Large intestine (tissue), 3 donors: ENCODE measurements around the gene MTARC2. TPM values are rescaled to one million over a fixed set of nuclear protein-coding genes. Genes with fewer than 3 reads are reported as not detected.
A peak's percentile ranks its signal among the peaks of the same experiment; 100 is the strongest.

Experiments
- DNase-seq, 2 donors: peaks; one replicate each; pipeline versions ENCODE4 v3.0.0 to v3.0.0-alpha.2; 2013
- H3K27ac ChIP-seq: one replicate; pipeline ENCODE4 v1.5.1; 2013; ENCODE audit warnings: low read length
- H3K27me3 ChIP-seq: 2 replicates; pipeline ENCODE4 v1.6.1; 2013; ENCODE audit warnings: low read length; ENCODE audit not compliant: control insufficient read depth, insufficient read depth
- H3K36me3 ChIP-seq: 2 replicates; pipeline ENCODE4 v1.6.1; 2013; ENCODE audit warnings: low read length; ENCODE audit not compliant: control insufficient read depth, insufficient read depth
- H3K4me1 ChIP-seq: one replicate; pipeline ENCODE4 v1.6.1; 2013; ENCODE audit warnings: low read length; ENCODE audit not compliant: control insufficient read depth, insufficient read depth
- H3K4me3 ChIP-seq: one replicate; pipeline ENCODE4 v1.5.1; 2013; ENCODE audit warnings: low read length
- H3K9me3 ChIP-seq: one replicate; pipeline ENCODE4 v1.6.1; 2013; ENCODE audit warnings: mild to moderate bottlenecking, low read depth, low read length, moderate library complexity; ENCODE audit not compliant: control insufficient read depth
- WGBS: methylation state at CpG from one replicate; pipeline ENCODE4 v1.1.5; 2013; ENCODE audit warnings: low lambda C conversion rate; ENCODE audit not compliant: insufficient coverage; 5-methylcytosine and 5-hydroxymethylcytosine counted together
- polyA plus RNA-seq: library from polyadenylated mRNA; unstranded; fragments of 120-200 nt; gene quantifications from one replicate; pipeline ENCODE4 v1.2.1, GENCODE V29; 2013

Gene MTARC2
- polyA plus RNA-seq, 1 donor: 93.5 TPM

- peaks cover 49% of the 10 kb centered on the region for H3K36me3 ChIP-seq
- no peak overlapping the region for H3K4me3 ChIP-seq
- no peaks in the 10 kb centered on the region for H3K9me3 ChIP-seq
- DNase-seq: no peak
- no peaks in the 10 kb centered on the region for H3K27me3 ChIP-seq
- no peaks in the 10 kb centered on the region for H3K4me1 ChIP-seq
- H3K27ac ChIP-seq: no peak overlapping the region
Measured at GRCh38 chr1:220797044-220797443, 48.9 kb downstream of the MTARC2 start.

GRCh38 chr1:220797553-220797952, 49.4 kb downstream of the MTARC2 start:
- Histone ChIP-seq H3K4me3 (no peak overlapping the region), H3K27ac (no peak overlapping the region), H3K9me3 (no peaks in the 10 kb centered on the region), H3K27me3 (no peaks in the 10 kb centered on the region), H3K36me3 (peaks cover 49% of the 10 kb centered on the region), H3K4me1 (no peaks in the 10 kb centered on the region)
- DNase-seq: no peak
- no CpG with 5 or more reads among the region's 3 CpGs for WGBS

- Histone ChIP-seq H3K9me3 (no peaks in the 10 kb centered on the region), H3K27ac (no peak overlapping the region), H3K27me3 (no peaks in the 10 kb centered on the region), H3K4me1 (no peaks in the 10 kb centered on the region), H3K4me3 (no peak overlapping the region), H3K36me3 (peaks cover 49% of the 10 kb centered on the region)
- DNase-seq: no peak
- WGBS: no CpG with 5 or more reads among the region's 2 CpGs
Measured at GRCh38 chr1:220798338-220798737, 50.2 kb downstream of the MTARC2 start.

- 78% methylated on average over 3 of the region's 6 CpGs for WGBS
- Histone ChIP-seq H3K27me3 (no peaks in the 10 kb centered on the region), H3K9me3 (no peaks in the 10 kb centered on the region), H3K4me1 (no peaks in the 10 kb centered on the region), H3K27ac (no peak overlapping the region), H3K4me3 (no peak overlapping the region), H3K36me3 (peaks cover 50% of the 10 kb centered on the region)
- DNase-seq: no peak
Measured at GRCh38 chr1:220800262-220800661, 52.1 kb downstream of the MTARC2 start.

GRCh38 chr1:220803401-220804201, 55.5 kb downstream of the MTARC2 start:
- H3K4me1 ChIP-seq: no peaks in the 10 kb centered on the region
- no peaks in the 10 kb centered on the region for H3K27me3 ChIP-seq
- WGBS: 74% methylated on average over 3 of the region's 10 CpGs
- H3K9me3 ChIP-seq: no peaks in the 10 kb centered on the region
- H3K27ac ChIP-seq: peak overlapping the region; percentile 5
- DNase-seq: no peak
- H3K36me3 ChIP-seq: peaks cover 38% of the 10 kb centered on the region
- no peak overlapping the region for H3K4me3 ChIP-seq

DNA sequence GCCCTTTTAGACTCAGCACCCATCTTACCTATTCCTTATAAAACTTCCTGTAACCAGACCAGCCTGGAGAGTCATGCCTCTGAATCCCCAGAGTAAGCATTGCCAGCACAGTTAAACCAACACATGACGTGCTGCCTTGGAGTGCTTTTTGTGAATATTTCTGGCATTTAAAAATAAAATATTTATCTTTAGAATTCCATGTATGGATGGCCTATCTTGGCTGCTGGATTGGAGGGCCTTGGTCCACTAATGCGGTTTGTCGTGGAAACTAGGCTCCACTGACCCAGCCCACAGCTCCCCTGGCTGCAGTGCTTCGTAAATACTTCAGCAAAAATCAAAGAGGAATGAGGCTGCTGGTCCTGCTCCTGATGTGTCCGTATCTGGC, 56.1 kb downstream of the MTARC2 start:
- H3K4me3 ChIP-seq: no peak overlapping the region
- no peaks in the 10 kb centered on the region for H3K27me3 ChIP-seq
- H3K27ac ChIP-seq: peak overlapping the region; percentile 5
- H3K4me1 ChIP-seq: no peaks in the 10 kb centered on the region
- H3K36me3 ChIP-seq: peaks cover 32% of the 10 kb centered on the region
- no peaks in the 10 kb centered on the region for H3K9me3 ChIP-seq
- no peak for DNase-seq
- no CpG with 5 or more reads among the region's 5 CpGs for WGBS

GRCh38 chr1:220806408-220806807, 58.3 kb downstream of the MTARC2 start:
- H3K9me3 ChIP-seq: no peaks in the 10 kb centered on the region
- no CpG with 5 or more reads among the region's 4 CpGs for WGBS
- DNase-seq: no peak
- no peak overlapping the region for H3K4me3 ChIP-seq
- H3K36me3 ChIP-seq: peaks cover 17% of the 10 kb centered on the region
- no peaks in the 10 kb centered on the region for H3K4me1 ChIP-seq
- H3K27ac ChIP-seq: no peak overlapping the region
- H3K27me3 ChIP-seq: no peaks in the 10 kb centered on the region

GRCh38 chr1:220807726-220808125, 59.6 kb downstream of the MTARC2 start:
- Histone ChIP-seq H3K27ac (no peak overlapping the region), H3K4me3 (no peak overlapping the region), H3K36me3 (peaks cover 19% of the 10 kb centered on the region), H3K9me3 (no peaks in the 10 kb centered on the region), H3K4me1 (no peaks in the 10 kb centered on the region), H3K27me3 (no peaks in the 10 kb centered on the region)
- 0% methylated on average over 1 of the region's 6 CpGs for WGBS
- no peak for DNase-seq

- 90% methylated on average over 2 of the region's 11 CpGs for WGBS
- Histone ChIP-seq H3K27ac (no peak overlapping the region), H3K9me3 (no peaks in the 10 kb centered on the region), H3K4me1 (no peaks in the 10 kb centered on the region), H3K27me3 (no peaks in the 10 kb centered on the region), H3K4me3 (no peak overlapping the region), H3K36me3 (peaks cover 26% of the 10 kb centered on the region)
- DNase-seq: no peak
Measured at GRCh38 chr1:220808345-220809186, 60.4 kb downstream of the MTARC2 start.

- Histone ChIP-seq H3K36me3 (peaks cover 25% of the 10 kb centered on the region), H3K27me3 (no peaks in the 10 kb centered on the region), H3K4me3 (no peak overlapping the region), H3K27ac (no peak overlapping the region), H3K4me1 (no peaks in the 10 kb centered on the region), H3K9me3 (no peaks in the 10 kb centered on the region)
- no peak for DNase-seq
- WGBS: no CpG with 5 or more reads among the region's 6 CpGs
Measured at GRCh38 chr1:220809187-220809550, 61.0 kb downstream of the MTARC2 start.
